Upper lobe of left lung (tissue), 4 donors: ENCODE results near the gene PRR5.

Experiments
- CTCF ChIP-seq, 6 experiments: fragments of 450-650 bp in 4 of 6; fragments of 200-600 bp in 2 of 6; sonication (generic) in 2 of 6; IDR thresholded peaks; one replicate each; pipeline ENCODE4 v1.5.1; 2016 to 2019; ENCODE audit warnings: antibody characterized with exemption in 6 of 6
- POLR2A ChIP-seq, 4 donors: fragments of 450-650 bp; IDR thresholded peaks; one replicate each; pipeline ENCODE4 v1.5.1; 2016 to 2017; ENCODE audit warnings: antibody characterized with exemption in 4 of 4, mild to moderate bottlenecking in 2 of 4
- POLR2AphosphoS5 ChIP-seq, 2 donors: sonication (generic); formaldehyde crosslinking; IDR thresholded peaks; one replicate each; pipeline ENCODE4 v1.5.1; 2017; ENCODE audit warnings: antibody characterized with exemption in 2 of 2

- TF ChIP-seq CTCF (IDR thresholded peaks at IDR 0.05): no peak
- TF ChIP-seq POLR2A (IDR thresholded peaks at IDR 0.05): no peak
- TF ChIP-seq POLR2AphosphoS5 (IDR thresholded peaks at IDR 0.05): no peak
Measured at GRCh38 chr22:44709881-44710392, 7.9 kb downstream of the PRR5 start.
